HepG2 (cell line): ENCODE data around the gene DUS1L. TPM values are rescaled to one million over a fixed set of nuclear protein-coding genes. Genes with fewer than 3 reads are reported as not detected.

Source experiments
- ARID2 ChIP-seq: sonication (generic); formaldehyde crosslinking; IDR thresholded peaks from 2 replicates; pipeline ENCODE4 v1.8.1; 2022; ENCODE audit warnings: mild to moderate bottlenecking, missing genetic modification reagents, borderline replicate concordance
- ARID4A ChIP-seq: sonication (generic); formaldehyde crosslinking; IDR thresholded peaks from 2 replicates; pipeline ENCODE4 v1.5.0; 2020; ENCODE audit warnings: mild to moderate bottlenecking, missing genetic modification reagents, borderline replicate concordance
- ATF7-NPFF ChIP-seq: sonication (generic); formaldehyde crosslinking; IDR thresholded peaks from 2 replicates; pipeline ENCODE4 v1.8.1; 2023; ENCODE audit warnings: mild to moderate bottlenecking, low read depth, missing genetic modification reagents, moderate library complexity
- DBP ChIP-seq: sonication (generic); formaldehyde crosslinking; IDR thresholded peaks from 2 replicates; pipeline ENCODE4 v1.4.0; 2020; ENCODE audit warnings: missing genetic modification reagents; ENCODE audit errors: not compliant biosample characterization
- ELF4 ChIP-seq: sonication (generic); formaldehyde crosslinking; IDR thresholded peaks from 2 replicates; pipeline ENCODE4 v1.5.0; 2020; ENCODE audit warnings: missing genetic modification reagents, mild to moderate bottlenecking, moderate library complexity, borderline replicate concordance
- ETV6 ChIP-seq: sonication (generic); formaldehyde crosslinking; conservative IDR thresholded peaks from 2 replicates; pipeline ENCODE4 v1.4.0; 2020; ENCODE audit warnings: missing genetic modification reagents
- HCFC1 ChIP-seq: fragments of 150-350 bp; IDR thresholded peaks from 2 replicates; pipeline ENCODE4 v1.6.1; 2014; ENCODE audit warnings: low read depth, low read length
- HHEX ChIP-seq: IDR thresholded peaks from 2 replicates; pipeline ENCODE4 v1.6.1; 2016; ENCODE audit warnings: control low read depth
- KDM4B ChIP-seq: sonication (generic); formaldehyde crosslinking; IDR thresholded peaks from 2 replicates; pipeline ENCODE4 v1.4.0; 2020; ENCODE audit warnings: missing genetic modification reagents
- MAFK ChIP-seq, 2 experiments: IDR thresholded peaks in 1 of 2; conservative IDR thresholded peaks in 1 of 2; 2 replicates each; pipeline ENCODE4 v1.6.1; 2011; ENCODE audit warnings: improper control_type of control experiment in 2 of 2, low read length in 2 of 2
- MYNN ChIP-seq: sonication (generic); formaldehyde crosslinking; IDR thresholded peaks from 2 replicates; pipeline ENCODE4 v1.4.0; 2020; ENCODE audit warnings: mild to moderate bottlenecking, low read depth, missing genetic modification reagents
- NFKB2 ChIP-seq: sonication (generic); formaldehyde crosslinking; IDR thresholded peaks from 2 replicates; pipeline ENCODE4 v1.4.0; 2020; ENCODE audit warnings: missing genetic modification reagents, borderline replicate concordance
- RBM39 ChIP-seq: fragments of 200-400 bp; formaldehyde crosslinking; IDR thresholded peaks from one replicate; pipeline ENCODE4 v1.6.1; 2018; ENCODE audit warnings: antibody characterized with exemption, mild to moderate bottlenecking, low read depth, low read length; ENCODE audit not compliant: poor library complexity, severe bottlenecking
- REL ChIP-seq: sonication (generic); formaldehyde crosslinking; conservative IDR thresholded peaks from 2 replicates; pipeline ENCODE4 v1.8.0; 2022; ENCODE audit warnings: mild to moderate bottlenecking, missing genetic modification reagents, moderate library complexity
- SMAD3 ChIP-seq: sonication (generic); formaldehyde crosslinking; IDR thresholded peaks from 2 replicates; pipeline ENCODE4 v1.4.0; 2020; ENCODE audit warnings: missing genetic modification reagents
- TBL1XR1 ChIP-seq: fragments of 150-350 bp; IDR thresholded peaks from 2 replicates; pipeline ENCODE4 v1.6.1; 2014; ENCODE audit warnings: borderline replicate concordance, low read length; ENCODE audit not compliant: partially characterized antibody
- ZBTB1 ChIP-seq: sonication (generic); formaldehyde crosslinking; IDR thresholded peaks from 2 replicates; pipeline ENCODE4 v1.4.0; 2020; ENCODE audit warnings: missing genetic modification reagents, borderline replicate concordance
- ZBTB7B ChIP-seq: sonication (generic); formaldehyde crosslinking; IDR thresholded peaks from 2 replicates; pipeline ENCODE4 v1.4.0; 2020; ENCODE audit warnings: missing genetic modification reagents
- ZFP36L1 ChIP-seq: sonication (generic); formaldehyde crosslinking; IDR thresholded peaks from 2 replicates; pipeline ENCODE4 v1.8.0; 2022; ENCODE audit warnings: mild to moderate bottlenecking, missing genetic modification reagents, moderate library complexity
- ZFYVE20 ChIP-seq: sonication (generic); formaldehyde crosslinking; IDR thresholded peaks from 2 replicates; pipeline ENCODE4 v1.8.0; 2023; ENCODE audit warnings: low read depth, mild to moderate bottlenecking, moderate library complexity, missing genetic modification reagents, borderline replicate concordance
- ZNF256 ChIP-seq: sonication (generic); formaldehyde crosslinking; conservative IDR thresholded peaks from 2 replicates; pipeline ENCODE4 v1.4.0; 2020; ENCODE audit warnings: missing genetic modification reagents
- ZNF263 ChIP-seq: sonication (generic); formaldehyde crosslinking; IDR thresholded peaks from 2 replicates; pipeline ENCODE4 v1.4.0; 2020; ENCODE audit warnings: missing genetic modification reagents
- ZNF605 ChIP-seq: sonication (generic); formaldehyde crosslinking; IDR thresholded peaks from 2 replicates; pipeline ENCODE4 v1.8.0; 2022; ENCODE audit warnings: mild to moderate bottlenecking, missing genetic modification reagents
- polyA plus RNA-seq, 8 experiments: library from polyadenylated mRNA; depleted of rRNA in 3 of 8; stranded (reverse) in 7 of 8; unstranded in 1 of 8; fragments of >200 nt; fragmentation: Illumina TruSeq in 4 of 8; extraction: Trizol in 4 of 8; gene quantifications; 2 replicates each; pipeline versions ENCODE4 v1.2.1 to v1.2.3, GENCODE V29; 2011 to 2016; ENCODE audit warnings: low read depth in 4 of 8, missing spikeins in 1 of 8, mixed read lengths in 1 of 8; ENCODE audit not compliant: insufficient read depth in 1 of 8
- total RNA-seq, 5 experiments: library from RNA; depleted of rRNA; stranded (reverse); fragments of >200 nt; fragmentation: Illumina TruSeq; extraction: Trizol; gene quantifications; 2 replicates each; pipeline ENCODE4 v1.2.3, GENCODE V29; 2016; ENCODE audit warnings: low read depth in 1 of 5
- TF ChIP-seq, protein P1 (sequence below): sonication (generic); formaldehyde crosslinking; IDR thresholded peaks from 2 replicates; pipeline ENCODE4 v1.4.0; 2020; ENCODE audit warnings: missing genetic modification reagents, low read depth, mild to moderate bottlenecking, borderline replicate concordance

DUS1L gene
- total and polyA plus RNA-seq, 2 of the 13 experiments (the other 11 are each of a cell fraction or from before 2014, with no cell fraction given), result 81.0 to 109 TPM

GRCh38 chr17:82095777-82096708, 30.4 kb upstream of the DUS1L start (continued):
- TF ChIP-seq ZBTB7B (CRISPR knock-in tag) (no peak), HHEX (CRISPR knock-in tag) (no peak), ARID2 (peak; percentile 69; the same call in 1 of the 2 replicates), ZBTB1 (CRISPR knock-in tag) (no peak), DBP (no peak), ETV6 (CRISPR knock-in tag) (0 out of 2 replicates have a peak, but pooled peaks have one; percentile 16), ARID4A (CRISPR knock-in tag) (peak; percentile 71), REL (CRISPR knock-in tag) (no peak), MYNN (CRISPR knock-in tag) (no peak; the same call in 1 of the 2 replicates), ATF7-NPFF (CRISPR knock-in tag) (peak; percentile 4; the same call in 1 of the 2 replicates), MAFK (conservative IDR thresholded peaks at IDR 0.05 in 1 of 2, IDR thresholded peaks at IDR 0.05 in 1 of 2; ENCODE audit: low read length in 2 of 2) (no peak), RBM39 (peak; percentile 52), ELF4 (CRISPR knock-in tag) (no peak), ZFP36L1 (CRISPR knock-in tag) (peak; percentile 33; the same call in 1 of the 2 replicates), SMAD3 (CRISPR knock-in tag) (no peak), TBL1XR1 (no peak), NFKB2 (CRISPR knock-in tag) (no peak), KDM4B (CRISPR knock-in tag) (no peak), ZNF256 (CRISPR knock-in tag) (no peak), HCFC1 (no peak), ZNF263 (CRISPR knock-in tag) (0 out of 2 replicates have a peak, but pooled peaks have one; percentile 34), ZFYVE20 (CRISPR knock-in tag) (no peak), ZNF605 (CRISPR knock-in tag) (0 out of 2 replicates have a peak, but pooled peaks have one; percentile 2)
- TF ChIP-seq, protein P1, sequence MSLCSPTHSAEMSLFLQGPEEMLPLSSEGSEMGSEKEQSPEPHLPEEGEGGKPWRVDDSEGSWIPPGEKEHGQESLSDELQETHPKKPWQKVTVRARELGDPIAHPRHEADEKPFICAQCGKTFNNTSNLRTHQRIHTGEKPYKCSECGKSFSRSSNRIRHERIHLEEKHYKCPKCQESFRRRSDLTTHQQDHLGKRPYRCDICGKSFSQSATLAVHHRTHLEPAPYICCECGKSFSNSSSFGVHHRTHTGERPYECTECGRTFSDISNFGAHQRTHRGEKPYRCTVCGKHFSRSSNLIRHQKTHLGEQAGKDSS (CRISPR knock-in tag), result no peak
